NCI-H460 (cell line): ENCODE measurements around the gene C6orf141. TPM values are rescaled to one million over a fixed set of nuclear protein-coding genes. Genes with fewer than 3 reads are reported as not detected.

ENCODE experiments used
- DNase-seq: peaks from one replicate; pipeline ENCODE4 v3.0.0-alpha.2; 2016; ENCODE audit warnings: low read depth; ENCODE audit errors: extremely low read depth
- total RNA-seq: library from RNA; depleted of rRNA; stranded (reverse); fragments of >200 nt; shearing (Covaris generic); gene quantifications from 2 replicates; pipeline ENCODE4 v1.2.3, GENCODE V29; 2014

Gene C6orf141
- total RNA-seq, 1 experiment from 2014 or later: 0.47 TPM

DNA sequence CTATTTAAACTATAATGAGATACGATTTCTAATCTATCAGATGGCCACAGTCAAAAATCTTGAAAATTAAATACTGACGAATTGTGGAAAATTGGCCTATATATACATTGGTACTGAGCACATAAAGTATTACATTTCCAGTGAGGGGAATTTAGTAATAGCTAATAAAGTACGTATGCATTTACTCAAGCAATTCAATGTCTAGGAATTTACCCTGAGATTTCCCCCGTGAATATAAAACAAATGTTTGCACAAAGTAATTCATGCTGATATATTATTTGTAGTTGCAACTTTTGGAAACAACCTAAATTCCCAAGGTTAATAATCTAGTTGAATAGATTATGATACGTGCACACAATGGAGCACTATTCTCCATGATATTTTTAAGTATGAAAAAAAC is 14.7 kb upstream of the C6orf141 start:
- DNase-seq: no peak

DNA sequence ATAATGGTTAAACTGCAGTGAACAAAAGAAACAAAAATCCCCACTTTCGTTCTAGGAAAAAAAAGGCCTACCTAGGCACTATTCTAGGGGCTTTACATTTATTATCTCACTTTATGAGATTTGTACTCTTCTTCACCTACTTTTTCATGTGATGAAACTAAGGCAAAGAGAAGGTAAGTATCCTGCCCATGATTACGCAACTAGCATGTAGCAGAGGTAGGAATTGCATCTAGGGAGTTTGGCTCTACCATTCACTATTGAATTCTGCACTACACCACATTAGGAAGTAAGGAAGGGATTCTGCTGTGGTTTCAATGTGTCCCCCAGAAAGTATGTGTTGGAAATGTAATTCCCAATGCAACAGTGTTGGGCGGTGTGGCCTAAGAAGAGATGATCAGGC is 11.4 kb upstream of the C6orf141 start:
- no peak for DNase-seq

- DNase-seq: no peak
Observed at GRCh38 chr6:49540614-49541013, 9.9 kb upstream of the C6orf141 start.

DNA sequence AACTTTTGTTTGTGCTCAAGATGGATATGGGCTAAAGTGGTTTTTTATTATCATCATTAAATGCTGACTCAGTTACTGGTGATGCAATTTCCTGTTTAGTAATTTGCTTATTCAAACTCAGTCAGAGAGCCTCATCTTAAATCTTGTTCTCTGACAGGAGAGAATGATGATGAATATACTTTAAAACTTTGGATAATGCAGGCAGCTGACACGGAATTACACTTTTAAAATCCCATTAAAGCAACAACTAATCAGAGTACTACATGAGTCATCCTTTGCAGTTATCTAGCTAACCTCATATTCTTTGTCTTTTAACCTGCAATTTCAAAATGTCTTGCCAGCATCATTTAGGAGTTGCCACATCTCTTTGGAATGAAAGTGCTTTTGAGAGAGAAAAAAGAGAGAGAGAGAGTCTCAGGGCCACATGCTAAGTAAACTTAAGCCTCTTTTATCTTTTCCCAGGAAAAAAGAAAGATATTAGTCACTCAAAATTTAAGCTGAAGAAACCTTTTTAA is 9.2 kb upstream of the C6orf141 start:
- DNase-seq: peak; percentile 13

DNA sequence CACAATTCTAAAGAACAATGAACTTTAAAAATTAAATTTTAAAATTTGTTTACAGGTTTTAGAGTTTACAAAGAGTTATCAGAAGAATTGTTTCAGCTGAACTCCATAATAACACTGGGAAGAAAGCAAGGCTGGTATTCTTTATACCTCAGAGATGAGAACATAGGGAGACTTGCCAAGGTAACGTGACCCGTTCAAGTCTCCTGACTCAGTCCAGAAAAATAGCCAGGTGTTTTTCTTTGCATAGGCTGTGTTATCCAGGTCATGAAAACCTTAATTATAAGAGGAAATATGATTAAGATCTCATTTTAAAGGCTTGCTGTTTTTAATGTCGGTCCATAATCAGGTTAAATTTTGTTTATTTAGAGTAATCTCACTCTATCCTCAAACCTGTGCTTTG is 8.5 kb upstream of the C6orf141 start:
- DNase-seq: no peak

DNA sequence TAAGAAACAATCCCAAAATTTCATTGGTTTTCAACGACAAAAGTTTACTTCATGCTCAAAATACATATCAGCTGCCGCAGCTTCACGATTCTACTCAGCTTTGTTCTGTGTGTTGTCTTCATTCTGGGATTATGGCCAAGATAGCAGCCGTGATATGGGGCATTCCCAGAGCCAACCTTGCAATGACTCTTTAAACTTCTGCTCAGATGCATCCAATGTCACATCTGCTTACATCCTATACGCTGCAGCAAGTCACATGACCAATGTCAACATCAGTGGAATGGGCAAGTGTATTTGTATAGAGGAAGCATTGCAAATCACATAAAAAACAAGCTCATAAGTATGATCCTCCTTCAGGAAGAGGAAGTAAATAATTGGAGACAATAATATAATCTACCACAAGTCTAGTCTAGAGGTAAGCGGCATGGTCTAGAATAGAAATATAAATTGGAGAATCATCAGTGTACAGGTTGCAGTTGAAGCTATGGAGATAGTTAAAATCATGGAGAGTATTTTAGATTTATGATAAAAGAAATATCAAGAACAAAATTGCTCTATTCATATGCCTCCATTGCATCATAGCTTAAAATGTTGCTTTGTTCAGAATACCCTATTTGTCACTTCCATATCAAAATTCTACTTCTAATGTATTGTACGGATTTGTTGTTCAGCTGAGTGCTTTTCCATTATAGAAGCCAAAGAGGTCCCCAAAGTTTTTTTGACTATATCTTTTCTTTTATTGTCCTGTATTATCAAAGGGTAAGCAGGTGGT is 7.2 kb upstream of the C6orf141 start:
- no peak for DNase-seq

GRCh38 chr6:49546331-49546730 is 4.1 kb upstream of the C6orf141 start:
- no peak for DNase-seq

GRCh38 chr6:49548613-49549304 is 1.7 kb upstream of the C6orf141 start:
- DNase-seq: no peak

GRCh38 chr6:49549691-49550491 is 577 bp upstream of the C6orf141 start:
- no peak for DNase-seq

DNA sequence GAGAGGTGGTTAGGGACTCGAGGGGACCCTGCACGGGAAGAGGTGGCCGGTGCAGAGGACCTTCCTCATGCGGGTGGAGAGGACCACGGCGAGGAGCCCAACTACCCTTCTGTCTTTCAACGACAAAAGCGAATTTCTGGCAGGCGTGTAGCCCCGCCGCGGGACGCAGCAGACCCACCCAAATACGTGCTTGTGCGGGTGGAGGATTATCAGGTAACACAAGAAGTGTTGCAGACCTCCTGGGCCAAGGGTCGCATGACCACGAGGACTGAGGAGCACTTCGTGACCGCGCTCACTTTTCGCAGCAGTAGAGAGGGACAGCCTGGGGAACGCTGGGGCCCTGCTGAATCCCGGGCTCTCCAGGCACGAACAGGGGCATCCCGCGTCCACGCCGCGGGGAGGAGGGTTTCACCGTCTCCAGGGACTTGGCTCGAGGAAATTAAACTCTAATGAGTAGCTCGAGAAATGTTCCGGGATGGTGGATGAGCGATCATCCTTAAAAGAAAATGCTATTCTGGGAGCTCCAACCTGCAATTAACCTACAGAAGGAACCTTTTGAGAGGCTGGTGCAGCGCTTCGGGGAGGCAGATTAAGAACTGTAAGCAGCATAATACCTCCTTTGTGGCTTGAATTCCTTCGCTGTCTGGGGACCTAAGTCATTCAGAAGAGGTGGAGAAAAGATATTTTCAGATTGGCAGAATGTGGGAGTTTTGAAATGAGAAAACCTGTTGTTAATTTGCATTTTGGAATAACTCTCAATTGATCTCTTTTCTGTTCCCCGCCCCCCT is 804 bp downstream of the C6orf141 start:
- DNase-seq: no peak

DNA sequence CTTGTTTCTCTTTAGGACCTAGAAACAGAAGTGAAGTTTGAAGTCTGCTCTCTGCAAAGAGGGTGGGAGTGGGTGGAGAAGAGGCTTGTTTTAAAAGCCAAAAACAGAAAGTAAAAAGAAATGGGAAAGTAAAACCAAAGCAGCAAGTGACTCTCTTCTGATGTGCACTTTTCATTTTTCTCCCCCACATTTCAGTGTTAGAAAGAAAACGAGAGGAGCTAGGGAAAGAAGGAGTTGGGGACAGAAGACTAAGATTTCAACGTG is 1.3 kb downstream of the C6orf141 start:
- no peak for DNase-seq

DNA sequence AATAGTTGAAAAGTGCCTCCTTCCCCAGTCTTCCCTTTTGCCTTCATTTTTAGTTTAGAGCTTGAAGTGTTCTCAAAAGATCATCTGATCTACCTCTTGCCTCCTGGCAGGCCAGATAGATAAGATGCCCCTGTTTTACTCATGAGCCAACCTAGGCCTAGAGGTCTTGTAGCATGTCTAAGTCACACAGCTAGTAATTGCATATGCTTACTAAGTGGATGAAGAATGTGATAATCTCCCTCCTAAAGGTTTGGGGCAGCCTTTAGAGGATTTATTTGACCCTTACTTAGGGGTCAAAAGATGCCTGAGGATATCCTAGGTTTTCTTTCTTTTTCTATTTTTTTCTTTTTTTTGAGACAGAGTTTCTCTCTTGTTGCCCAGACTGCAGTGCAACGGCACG is 2.1 kb downstream of the C6orf141 start:
- no peak for DNase-seq

GRCh38 chr6:49553384-49553783 is 2.9 kb downstream of the C6orf141 start:
- no peak for DNase-seq

DNA sequence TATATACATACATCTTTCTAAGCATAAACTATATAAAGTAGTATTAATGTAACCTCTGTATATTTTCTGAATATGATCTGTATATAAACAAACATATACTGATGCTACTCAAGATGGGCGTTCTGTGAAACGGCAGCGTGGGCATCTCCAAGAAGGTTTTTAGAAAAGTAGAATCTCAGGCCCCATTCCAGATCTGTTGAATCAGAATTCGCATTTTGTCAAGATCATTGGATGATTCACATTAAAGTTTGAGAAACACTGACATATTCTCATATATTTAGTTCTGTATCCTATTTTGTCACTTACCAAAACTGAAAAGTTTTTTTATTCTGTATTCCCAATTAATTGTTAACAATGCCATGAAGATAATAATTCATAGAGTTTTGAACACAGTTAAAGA is 5.5 kb downstream of the C6orf141 start:
- DNase-seq: no peak

DNA sequence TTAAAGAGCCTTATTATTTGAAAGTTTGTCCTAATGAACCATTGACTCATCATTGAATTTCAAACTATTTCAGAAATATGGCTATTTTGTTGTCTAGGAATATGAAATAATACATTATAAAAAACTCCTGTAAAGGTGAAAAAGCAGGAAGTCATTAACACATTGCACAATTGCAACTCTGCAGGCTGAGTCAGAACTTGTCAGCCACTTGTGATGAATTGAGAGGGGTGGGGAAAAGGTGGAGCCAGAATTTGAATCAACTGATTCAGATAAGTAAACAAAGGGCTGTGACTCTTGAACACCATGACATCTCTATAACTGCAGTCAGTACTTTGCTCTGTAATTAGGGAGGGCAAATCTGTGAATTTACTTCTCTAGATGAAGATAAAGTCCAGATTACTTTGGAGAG is 6.0 kb downstream of the C6orf141 start:
- DNase-seq: peak; percentile 84

DNA sequence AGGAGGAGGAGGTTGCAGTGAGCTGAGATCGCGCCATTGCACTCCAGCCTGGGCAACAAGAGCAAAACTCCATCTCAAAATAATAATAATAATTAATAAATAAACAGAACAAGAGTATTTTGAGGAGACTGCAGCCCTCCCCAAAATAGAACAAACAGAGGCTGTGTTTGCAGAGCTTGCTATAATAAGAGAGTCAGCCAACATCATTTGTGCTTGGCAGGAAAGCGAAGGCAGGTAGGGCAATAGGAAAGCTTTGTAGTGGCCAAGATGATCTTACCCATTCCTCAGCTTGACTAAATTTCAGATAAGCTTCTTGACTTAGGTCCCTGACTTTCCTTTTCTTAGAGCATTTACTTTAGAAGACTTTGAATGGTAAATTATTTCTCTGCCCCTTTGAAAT is 6.7 kb downstream of the C6orf141 start:
- no peak for DNase-seq

DNA sequence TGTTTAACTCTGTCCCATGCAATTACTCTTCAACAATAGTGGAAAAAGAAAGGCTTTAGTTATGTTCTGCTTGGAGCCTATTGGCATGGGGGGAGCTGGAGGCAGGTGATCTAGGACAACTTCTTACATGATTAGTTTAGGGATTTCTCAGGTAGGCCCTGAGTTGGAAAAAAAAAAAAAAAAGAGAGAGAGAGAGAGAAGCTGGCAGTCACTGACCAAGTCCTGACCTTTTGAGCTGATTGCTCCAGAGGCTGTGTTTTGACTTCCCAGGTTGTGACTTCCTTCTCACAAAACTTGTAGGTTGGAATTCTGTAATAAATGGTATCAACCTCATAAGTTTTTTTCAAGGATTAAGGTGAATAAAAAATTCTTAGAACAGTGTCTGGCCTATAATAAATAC is 7.8 kb downstream of the C6orf141 start:
- DNase-seq: no peak

DNA sequence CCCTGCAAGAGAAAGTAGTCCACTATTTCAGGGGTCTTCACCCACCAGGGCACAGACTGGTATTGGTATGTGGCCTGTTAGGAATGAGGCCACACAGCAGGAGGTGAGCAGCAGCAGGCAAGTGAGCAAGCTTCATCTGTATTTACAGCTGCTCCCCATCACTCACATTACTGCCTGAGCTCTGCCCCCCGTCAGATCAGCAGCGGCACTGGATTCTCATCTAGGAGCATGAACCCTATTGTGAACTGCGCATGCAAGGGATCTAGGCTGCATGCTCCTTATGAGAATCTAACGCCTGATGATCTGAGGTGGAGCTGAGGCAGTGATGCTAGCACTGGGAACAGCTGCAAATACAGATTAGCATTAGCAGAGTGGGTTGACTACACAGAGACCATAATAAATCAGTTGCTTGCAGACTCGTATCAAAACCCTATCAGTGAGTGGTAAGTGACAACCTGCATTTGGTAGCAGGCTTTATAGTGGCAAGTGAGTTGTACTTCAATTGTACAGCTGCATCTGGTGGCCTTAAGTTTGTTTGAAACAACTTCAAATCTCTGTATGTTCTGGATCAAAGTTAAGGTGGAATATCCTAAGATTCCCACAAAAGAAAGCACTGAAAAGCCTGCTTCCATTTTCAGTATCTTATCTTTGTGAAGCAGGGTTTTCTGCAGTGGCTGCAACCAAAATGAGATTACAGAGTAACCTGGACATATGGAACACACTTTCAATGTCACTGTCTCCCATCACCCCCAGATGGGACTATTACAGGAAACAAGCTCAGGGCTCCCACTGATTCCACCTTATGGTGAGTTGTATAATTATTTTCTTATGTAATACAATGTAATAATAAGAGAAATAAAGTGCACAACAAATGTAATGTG is 12.8 kb downstream of the C6orf141 start:
- DNase-seq: no peak

DNA sequence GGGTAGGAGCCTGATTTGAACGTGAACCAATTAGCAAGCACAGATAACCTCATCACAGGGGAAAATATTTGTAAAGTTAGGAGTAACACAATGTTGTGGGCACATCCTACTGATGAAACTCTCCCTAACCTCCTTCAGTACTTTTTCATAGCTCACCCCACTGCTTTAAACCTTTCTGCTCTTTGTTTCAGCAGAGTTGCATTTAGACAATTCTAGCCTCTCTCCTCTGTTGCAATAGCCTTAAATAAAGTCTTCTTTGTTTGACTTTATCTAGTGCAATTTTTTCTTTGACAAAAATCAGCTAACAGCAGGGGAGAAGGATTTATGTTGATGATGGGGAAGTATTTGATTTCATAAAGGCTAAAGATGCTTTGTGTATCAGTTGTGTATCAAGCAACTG is 14.1 kb downstream of the C6orf141 start:
- DNase-seq: no peak

GRCh38 chr6:49565261-49565660 is 14.8 kb downstream of the C6orf141 start:
- no peak for DNase-seq
